ENCODE results near the gene CNTN4.

The CNTN4 gene

GRCh38 chr3:2274526-2274925 lies 175.9 kb downstream of the CNTN4 start:
- DNase-seq = no peak

DNA sequence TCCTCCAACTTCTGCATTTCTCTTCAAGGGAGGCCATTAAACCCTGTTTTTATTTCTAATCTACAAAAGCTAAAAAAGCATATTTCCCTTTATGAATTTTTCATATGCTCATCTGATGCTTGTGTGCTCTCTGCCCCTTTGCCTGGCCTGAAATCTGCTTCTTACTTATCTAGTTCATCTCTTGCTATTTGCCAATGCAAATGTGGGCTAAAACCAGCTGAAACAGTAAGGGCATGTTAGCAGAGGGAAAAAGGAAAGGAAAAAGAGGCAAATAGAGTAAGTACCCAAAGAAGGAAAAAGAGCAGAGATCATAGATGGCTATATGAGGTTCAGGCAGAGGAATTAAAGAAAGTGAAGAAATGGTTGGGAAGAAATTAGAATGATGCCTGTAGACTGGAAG lies 185.2 kb downstream of the CNTN4 start:
- no peak for DNase-seq

DNA sequence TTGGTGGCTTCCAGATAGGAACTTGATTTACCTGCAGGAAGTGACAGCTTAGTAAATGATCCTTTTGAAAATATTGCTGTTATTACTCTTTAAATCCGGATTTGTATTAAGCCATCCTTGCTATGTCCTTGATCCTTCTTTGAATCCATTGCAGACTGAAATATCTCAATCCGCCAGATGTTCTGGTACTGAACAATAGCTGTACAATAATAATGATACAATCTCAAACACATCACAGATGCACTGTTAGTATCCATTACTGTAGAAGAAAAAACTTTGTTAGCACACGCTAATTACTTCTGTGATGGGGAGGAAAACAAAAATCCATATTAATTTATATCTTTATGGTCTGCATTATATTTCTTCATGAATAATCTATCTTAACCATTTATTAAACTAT lies 202.3 kb downstream of the CNTN4 start:
- no peak for DNase-seq

DNA sequence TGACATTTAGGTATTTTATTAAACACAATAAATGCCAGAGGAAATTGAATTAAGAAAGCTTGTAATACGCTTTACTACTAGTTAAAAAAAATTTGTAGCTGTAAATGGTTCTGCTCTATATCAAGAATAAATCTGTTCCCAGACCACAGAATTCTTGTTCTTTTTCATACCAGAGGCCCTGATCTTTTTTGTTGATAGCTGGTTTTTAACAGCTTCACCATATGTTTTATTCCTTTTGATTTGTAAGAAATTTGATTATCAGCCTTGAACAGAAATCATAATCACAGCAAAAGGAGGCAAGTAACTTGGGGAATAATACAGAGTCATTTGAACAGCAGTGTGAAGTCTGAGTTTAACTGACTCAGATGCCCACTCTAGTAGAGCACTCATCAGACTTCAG lies 202.7 kb downstream of the CNTN4 start:
- DNase-seq = no peak

GRCh38 chr3:2303566-2303965 lies 204.9 kb downstream of the CNTN4 start:
- DNase-seq = peak; percentile 8

GRCh38 chr3:2311022-2311421 lies 212.4 kb downstream of the CNTN4 start:
- DNase-seq = no peak

DNA sequence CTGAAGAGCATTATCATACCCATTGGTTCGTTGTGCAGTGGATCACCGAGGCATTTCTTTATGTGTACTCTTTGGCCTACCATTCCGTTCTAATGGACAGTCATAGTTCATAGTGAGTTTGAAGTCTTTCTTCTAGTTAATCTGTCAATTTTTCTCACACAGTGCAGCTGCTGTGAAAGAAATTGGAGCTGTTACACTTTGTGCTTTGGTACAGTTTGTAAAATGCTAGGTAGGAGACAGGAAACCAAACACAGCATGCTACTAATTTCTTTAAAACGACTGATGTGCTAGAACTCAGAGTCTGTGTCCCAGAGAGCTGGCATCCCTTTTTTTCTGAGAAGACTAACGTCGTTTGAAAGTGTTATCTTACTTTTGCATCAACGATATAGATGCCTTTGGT lies 218.9 kb downstream of the CNTN4 start:
- DNase-seq = no peak

GRCh38 chr3:2334921-2335320 lies 236.3 kb downstream of the CNTN4 start:
- no peak for DNase-seq

GRCh38 chr3:2343031-2343682 lies 244.5 kb downstream of the CNTN4 start:
- DNase-seq = no peak

GRCh38 chr3:2352134-2352762 lies 253.6 kb downstream of the CNTN4 start:
- no peak for DNase-seq

DNA sequence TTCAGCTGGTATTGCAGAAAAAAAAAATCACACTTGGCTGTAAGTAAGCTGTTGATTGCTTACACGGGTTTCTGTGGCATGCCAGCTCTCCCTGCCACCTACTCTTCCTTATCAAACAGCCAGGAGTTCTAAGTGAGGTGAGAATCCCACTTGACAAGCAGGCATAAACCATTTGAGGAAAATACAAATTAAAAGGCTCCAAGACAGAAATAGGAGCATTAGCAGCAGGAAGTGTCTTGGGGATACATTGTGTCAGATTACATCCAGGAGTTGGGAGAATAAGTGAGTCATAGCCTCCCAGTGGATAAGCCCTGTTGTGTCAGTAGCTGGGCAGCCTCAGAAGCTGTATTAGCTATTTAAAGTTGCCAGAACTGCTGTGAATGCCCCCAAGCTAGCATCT lies 256.0 kb downstream of the CNTN4 start:
- no peak for DNase-seq

DNA sequence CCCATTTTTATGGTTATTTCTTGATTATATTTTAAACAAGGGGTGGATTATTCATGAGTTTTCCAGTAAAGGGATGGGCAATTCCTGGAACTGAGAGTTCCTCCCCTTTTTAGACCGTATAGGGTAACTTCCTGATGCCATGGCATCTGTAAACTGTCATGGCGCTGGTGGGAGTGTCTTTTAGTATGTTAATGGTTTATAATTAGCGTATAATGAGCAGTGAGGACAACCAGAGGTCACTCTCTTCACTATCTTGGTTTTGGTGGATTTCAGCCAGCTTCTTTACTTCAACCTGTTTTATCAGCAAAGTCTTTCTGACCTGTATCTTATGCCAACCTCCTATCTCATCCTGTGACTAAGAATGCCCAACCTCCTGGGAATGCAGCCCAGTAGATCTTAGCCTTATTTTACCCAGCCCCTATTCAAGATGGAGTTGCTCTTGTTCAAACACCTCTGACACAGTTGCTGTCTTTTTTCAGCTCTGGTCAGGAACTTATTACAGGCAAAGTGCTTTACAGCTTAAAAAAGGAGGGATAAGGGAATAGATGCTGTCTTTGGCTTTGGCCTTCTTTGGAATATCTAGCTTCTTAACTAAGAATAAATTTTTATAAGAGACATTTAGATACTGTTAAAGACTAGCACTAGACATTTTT lies 257.8 kb downstream of the CNTN4 start:
- no peak for DNase-seq

DNA sequence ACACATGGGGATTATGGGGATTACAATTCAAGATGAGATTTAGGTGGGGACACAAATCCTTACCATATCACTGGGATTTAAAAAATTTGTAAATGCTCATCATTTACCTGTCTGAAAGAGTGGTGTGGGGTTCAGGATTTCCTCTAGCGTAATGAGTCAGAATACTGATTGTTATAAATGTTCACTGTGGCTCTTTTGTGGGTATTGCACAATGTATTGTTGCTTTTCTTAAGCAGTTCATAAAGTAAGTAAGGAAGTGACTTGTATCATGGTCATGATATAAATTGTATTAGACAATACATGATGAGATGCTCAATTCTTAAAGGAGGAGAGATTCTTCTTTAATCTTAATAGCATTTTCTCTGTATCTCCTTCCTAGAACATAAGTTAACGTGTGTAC lies 262.1 kb downstream of the CNTN4 start:
- DNase-seq = no peak

GRCh38 chr3:2362122-2362521 lies 263.5 kb downstream of the CNTN4 start:
- no peak for DNase-seq

DNA sequence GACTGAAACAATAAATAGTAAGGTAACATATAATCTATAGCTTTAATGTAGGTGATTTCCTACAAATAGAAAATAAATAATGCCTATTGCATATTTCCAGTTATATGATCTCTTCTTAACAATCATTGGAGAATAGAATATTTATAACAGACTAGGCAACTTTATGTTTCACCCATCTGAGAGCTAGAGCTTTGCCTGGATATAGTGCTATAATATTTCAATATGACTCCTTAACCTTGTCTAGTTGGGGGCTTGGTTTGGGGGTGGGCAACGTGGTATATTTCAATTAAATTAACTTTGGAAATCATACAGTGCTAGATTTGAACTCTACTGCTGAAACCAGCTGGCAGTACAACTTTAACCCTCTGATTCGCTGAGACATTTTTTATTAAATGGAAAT lies 265.2 kb downstream of the CNTN4 start:
- no peak for DNase-seq

GRCh38 chr3:2370317-2370716 lies 271.7 kb downstream of the CNTN4 start:
- no peak for DNase-seq

- DNase-seq = no peak
Measured at GRCh38 chr3:2372306-2372705, 273.6 kb downstream of the CNTN4 start.

DNA sequence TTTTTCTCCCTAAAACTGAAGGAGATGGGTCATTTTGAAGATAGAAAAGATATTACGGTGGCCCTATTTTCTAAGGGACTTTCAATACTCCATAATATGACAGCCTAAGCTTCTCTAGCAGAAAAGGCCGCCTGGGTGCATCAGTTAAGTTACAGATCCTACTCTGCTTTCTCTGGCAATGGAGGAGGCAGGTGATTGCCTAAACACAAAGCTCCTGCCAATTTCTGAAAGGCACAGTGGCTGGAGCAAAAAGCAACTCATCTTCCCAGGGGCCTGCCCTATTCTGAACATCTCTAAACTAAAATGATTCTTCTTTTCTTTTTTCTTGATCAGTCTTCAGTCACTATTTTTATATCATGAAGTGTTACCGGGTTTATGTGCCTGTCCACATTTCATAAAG lies 276.7 kb downstream of the CNTN4 start:
- DNase-seq = no peak

DNA sequence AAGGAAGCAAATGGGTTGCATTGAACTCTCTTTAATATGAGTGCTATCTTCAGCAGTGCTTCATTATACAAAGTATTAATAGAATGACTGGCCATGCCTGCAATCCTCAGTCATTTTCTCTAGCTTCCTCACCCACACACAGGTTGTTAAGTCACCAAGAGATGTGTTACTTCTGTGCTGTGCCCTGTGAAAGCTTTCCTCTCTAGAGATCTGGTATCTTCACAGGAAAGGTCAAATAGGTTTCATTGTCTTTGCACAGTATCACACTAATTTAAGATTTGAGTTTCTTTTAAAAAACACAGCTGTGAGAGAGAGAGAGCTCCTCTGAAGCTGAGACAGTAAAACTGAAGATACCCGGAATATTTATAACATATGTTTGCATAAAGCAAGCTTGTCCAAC lies 278.6 kb downstream of the CNTN4 start:
- DNase-seq = no peak

DNA sequence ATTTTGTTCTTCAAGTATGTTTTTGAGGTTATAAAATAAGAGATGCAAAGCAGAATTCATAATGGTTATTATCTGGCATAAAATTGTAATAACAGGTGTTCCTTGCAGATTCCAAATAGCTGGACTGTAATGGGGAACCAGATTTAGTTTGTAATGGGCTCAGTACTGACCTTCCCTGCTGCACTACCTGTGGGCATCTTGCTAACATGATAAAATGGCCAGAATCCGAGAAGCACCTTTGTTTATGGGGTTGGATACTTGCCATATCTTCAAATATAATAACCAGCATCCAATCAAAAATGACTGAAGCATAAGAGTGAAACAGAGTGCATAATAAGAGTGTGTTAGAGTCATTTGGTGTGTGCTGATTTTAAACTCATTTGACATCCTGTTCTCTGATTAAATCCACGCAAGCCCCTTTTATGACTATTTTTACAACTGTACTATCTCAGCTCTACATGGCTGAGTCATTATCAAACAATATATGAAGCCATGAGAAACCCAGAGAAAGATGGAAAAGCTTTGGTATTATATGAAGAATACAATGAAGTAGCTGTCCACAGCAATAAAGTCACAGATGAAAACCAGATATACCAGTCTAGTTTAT lies 292.4 kb downstream of the CNTN4 start:
- DNase-seq = no peak

- DNase-seq = no peak
Measured at GRCh38 chr3:2391896-2392295, 293.2 kb downstream of the CNTN4 start.

DNA sequence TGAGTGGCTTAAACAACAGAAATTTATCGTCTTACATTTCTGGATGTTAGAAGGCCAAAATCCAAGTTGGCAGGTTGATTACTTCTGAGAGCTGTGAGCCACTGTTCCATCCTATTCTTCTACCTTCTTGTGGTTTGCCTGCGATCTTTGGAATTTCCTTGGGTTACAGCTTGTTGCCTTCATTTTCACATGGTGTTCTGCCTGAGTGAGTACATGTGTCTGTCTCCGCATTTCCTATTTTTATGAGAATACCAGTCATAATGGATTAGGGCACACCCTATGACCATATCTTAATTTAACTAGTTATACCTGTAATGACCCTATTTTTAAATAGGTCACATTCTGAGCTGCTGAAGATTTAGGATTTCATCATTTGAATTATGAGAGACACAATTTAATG lies 294.3 kb downstream of the CNTN4 start:
- DNase-seq = no peak

DNA sequence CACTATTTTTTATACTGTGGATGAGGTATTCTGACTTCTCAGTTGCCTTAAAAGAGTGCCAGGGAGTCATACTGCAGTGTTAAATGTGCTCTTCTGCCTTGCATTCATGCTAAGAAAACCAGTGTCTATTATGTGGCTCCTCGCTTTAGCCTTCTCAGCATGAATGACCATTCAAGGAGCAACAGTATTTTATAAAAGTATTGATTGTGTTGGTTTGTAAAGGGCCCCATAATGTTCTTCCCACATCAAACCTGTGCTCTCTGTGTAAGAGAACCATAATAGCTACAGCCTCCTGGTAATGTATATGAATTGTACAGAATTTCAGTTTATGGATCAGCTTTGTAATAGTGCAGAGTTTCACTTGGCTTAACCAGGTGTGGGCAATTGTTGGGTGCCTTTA lies 316.4 kb downstream of the CNTN4 start:
- DNase-seq = no peak

DNA sequence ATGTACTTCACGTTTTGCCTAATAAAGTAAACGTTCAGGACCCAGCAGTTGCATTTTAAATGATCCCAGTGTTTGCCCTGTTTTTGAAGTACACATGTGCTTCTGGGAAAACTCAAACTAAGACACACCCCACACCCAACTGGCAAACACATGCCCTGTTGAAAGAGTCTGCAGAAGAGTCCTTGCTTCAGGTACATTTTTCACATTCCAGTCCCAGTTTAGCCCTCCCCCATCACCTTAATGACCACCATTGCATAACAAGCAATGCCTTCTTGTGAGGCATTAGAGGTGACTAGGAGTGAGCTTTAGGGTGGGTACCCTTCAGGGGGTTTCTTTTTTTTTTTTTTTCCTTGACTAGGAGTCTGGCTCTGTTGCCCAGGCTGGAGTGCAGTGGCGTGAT lies 322.3 kb downstream of the CNTN4 start:
- no peak for DNase-seq

Data from activated CD4-positive, alpha-beta T cell treated with anti-CD3 and anti-CD28 coated beads for 48 hours (primary cell).